GM18873 (cell line): ENCODE measurements around the gene ZNF831.

Experiments used
- ATAC-seq: cut with Tn5 transposase; IDR thresholded peaks from one replicate; pipeline ENCODE4 v1.9.1; 2021; ENCODE audit warnings: mild to moderate bottlenecking, moderate library complexity, moderate number of reproducible peaks; ENCODE audit not compliant: unreplicated experiment, low FRiP score

Gene ZNF831

GRCh38 chr20:59163631-59164530 is at the start of gene ZNF831:
Gene ZNF831 (plus strand): TSS chr20:59163821. CDS start chr20:59191020, 27,199 bp downstream.
- ATAC-seq = no peak

- ATAC-seq = no peak
These were observed 46.1 kb upstream of the ZNF831 start for GRCh38 chr20:59117526-59117925.

GRCh38 chr20:59118855-59119254 is 44.8 kb upstream of the ZNF831 start:
- no peak for ATAC-seq

GRCh38 chr20:59120491-59120890 is 43.1 kb upstream of the ZNF831 start:
- no peak for ATAC-seq

- ATAC-seq = no peak
These were observed 42.7 kb upstream of the ZNF831 start for GRCh38 chr20:59120919-59121318.

- ATAC-seq = no peak
These were observed 41.7 kb upstream of the ZNF831 start for GRCh38 chr20:59121714-59122565.

- no peak for ATAC-seq
These were observed 41.1 kb upstream of the ZNF831 start for GRCh38 chr20:59122566-59122919.

GRCh38 chr20:59123011-59123677 is 40.5 kb upstream of the ZNF831 start:
- ATAC-seq = no peak

- no peak for ATAC-seq
These were observed 39.9 kb upstream of the ZNF831 start for GRCh38 chr20:59123678-59124255.

GRCh38 chr20:59124296-59125029 is 39.2 kb upstream of the ZNF831 start:
- ATAC-seq = no peak

GRCh38 chr20:59125332-59125731 is 38.3 kb upstream of the ZNF831 start:
- ATAC-seq = no peak

GRCh38 chr20:59125836-59126235 is 37.8 kb upstream of the ZNF831 start:
- ATAC-seq = no peak

- ATAC-seq = no peak
These were observed 35.8 kb upstream of the ZNF831 start for GRCh38 chr20:59127839-59128238.

- no peak for ATAC-seq
These were observed 31.9 kb upstream of the ZNF831 start for GRCh38 chr20:59131551-59132285.

GRCh38 chr20:59134182-59134581 is 29.4 kb upstream of the ZNF831 start:
- ATAC-seq = no peak

GRCh38 chr20:59135093-59135492 is 28.5 kb upstream of the ZNF831 start:
- no peak for ATAC-seq

GRCh38 chr20:59136027-59136426 is 27.6 kb upstream of the ZNF831 start:
- no peak for ATAC-seq

- ATAC-seq = no peak
These were observed 26.1 kb upstream of the ZNF831 start for GRCh38 chr20:59137532-59137931.

- ATAC-seq = no peak
These were observed 25.4 kb upstream of the ZNF831 start for GRCh38 chr20:59138114-59138748.
